ENCODE results near the gene ZC3H12C.

DNA sequence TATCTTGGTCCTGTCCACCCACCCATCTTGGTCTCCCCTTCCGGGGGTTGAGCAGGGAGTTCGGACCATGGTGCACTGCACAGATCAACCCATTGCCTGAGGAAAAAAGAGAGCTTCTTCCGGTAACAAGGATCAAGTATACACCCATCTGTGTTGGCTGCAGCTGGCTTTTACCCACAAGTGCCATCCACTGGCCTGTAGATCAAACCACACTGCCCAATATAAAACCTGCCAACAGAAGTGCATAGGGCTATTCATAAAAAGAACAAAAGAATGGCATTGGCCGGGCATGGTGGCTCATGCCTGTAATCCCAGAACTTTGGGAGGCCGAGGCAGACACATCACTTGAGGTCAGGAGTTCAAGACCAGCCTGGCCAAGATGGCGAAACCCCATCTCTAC lies 94.5 kb downstream of the ZC3H12C start:
- TF ChIP-seq, protein P1, sequence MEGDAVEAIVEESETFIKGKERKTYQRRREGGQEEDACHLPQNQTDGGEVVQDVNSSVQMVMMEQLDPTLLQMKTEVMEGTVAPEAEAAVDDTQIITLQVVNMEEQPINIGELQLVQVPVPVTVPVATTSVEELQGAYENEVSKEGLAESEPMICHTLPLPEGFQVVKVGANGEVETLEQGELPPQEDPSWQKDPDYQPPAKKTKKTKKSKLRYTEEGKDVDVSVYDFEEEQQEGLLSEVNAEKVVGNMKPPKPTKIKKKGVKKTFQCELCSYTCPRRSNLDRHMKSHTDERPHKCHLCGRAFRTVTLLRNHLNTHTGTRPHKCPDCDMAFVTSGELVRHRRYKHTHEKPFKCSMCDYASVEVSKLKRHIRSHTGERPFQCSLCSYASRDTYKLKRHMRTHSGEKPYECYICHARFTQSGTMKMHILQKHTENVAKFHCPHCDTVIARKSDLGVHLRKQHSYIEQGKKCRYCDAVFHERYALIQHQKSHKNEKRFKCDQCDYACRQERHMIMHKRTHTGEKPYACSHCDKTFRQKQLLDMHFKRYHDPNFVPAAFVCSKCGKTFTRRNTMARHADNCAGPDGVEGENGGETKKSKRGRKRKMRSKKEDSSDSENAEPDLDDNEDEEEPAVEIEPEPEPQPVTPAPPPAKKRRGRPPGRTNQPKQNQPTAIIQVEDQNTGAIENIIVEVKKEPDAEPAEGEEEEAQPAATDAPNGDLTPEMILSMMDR (IDR thresholded peaks at IDR 0.05) = no peak
- no peak for TF ChIP-seq EP300 (IDR thresholded peaks at IDR 0.05)

Data from ovary (tissue), 3 donors.